Tibial artery (tissue), 4 donors: ENCODE measurements around the gene CNTN1.

Source experiments
- DNase-seq, 2 donors: peaks; one replicate each; pipeline ENCODE4 v3.0.0-alpha.2; 2019
- H3K27ac ChIP-seq, 2 donors: fragments of 200-600 bp; sonication (generic) in 1 of 2; 1 replicate in 1 of 2; 2 replicates in 1 of 2; pipeline ENCODE4 v1.5.1; 2018 to 2019; ENCODE audit warnings: mild to moderate bottlenecking in 1 of 2
- H3K27me3 ChIP-seq, 2 donors: fragments of 200-600 bp; sonication (generic) in 1 of 2; one replicate each; pipeline versions ENCODE4 v1.5.1 to v1.6.0; 2016 to 2019
- H3K36me3 ChIP-seq, 3 donors: fragments of 200-600 bp; sonication (generic) in 2 of 3; one replicate each; pipeline ENCODE4 v1.5.1; 2016 to 2019; ENCODE audit warnings: mild to moderate bottlenecking in 2 of 3
- H3K4me1 ChIP-seq, 4 donors: fragments of 200-600 bp; sonication (generic) in 2 of 4; 1 replicate in 3 of 4; 2 replicates in 1 of 4; pipeline ENCODE4 v1.5.1; 2016 to 2019
- H3K4me3 ChIP-seq, 2 donors: fragments of 200-600 bp; sonication (generic) in 1 of 2; 1 replicate in 1 of 2; 2 replicates in 1 of 2; pipeline ENCODE4 v1.5.1; 2018 to 2019; ENCODE audit warnings: mild to moderate bottlenecking in 2 of 2
- H3K9me3 ChIP-seq, 3 donors: fragments of 200-600 bp; sonication (generic) in 1 of 3; one replicate each; pipeline ENCODE4 v1.5.1; 2016 to 2019
- intact Hi-C: fragments of 100-400 bp; cut with DNase I; formaldehyde crosslinking; loops from one replicate; pipeline ENCODE4 v1.15.0; 2023; ENCODE audit warnings: low total_unique reads
- TF ChIP-seq, protein P1 (sequence below), 2 experiments: fragments of 200-600 bp in 1 of 2; fragments of 450-650 bp in 1 of 2; IDR thresholded peaks; one replicate each; pipeline ENCODE4 v1.5.1; 2017 to 2019; ENCODE audit warnings: antibody characterized with exemption in 2 of 2, mild to moderate bottlenecking in 1 of 2, moderate library complexity in 1 of 2

The CNTN1 gene

DNA sequence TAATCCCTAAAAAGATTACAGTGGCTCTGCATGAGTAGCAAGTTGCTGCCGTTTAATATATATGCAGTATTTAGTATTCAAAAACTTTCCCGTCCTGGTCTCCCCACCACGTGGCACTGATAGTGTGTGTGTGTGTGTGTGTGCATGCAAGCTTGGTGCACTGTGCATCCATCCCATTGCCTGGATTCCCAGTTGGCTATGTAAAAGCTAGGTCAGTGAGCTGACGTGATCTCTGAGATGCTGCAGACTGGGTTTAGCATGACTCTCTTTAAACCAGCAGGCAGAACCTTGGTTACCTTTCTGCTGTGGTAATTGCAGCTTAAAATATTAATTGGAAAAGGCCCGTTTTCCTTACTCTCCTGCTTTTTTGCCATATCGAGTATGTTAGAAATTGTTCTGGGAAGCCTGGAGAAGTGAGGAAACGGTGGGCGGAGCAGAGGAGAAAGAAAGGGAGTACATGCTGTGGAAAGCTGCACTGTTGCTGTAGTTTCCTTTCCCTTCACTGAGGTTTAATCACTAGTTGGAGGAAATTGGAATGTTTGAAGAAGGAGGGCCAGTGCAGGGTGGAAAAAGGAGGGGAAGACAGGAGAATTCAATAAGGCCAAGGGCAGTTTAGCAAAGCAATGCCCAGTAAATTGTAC, 4.0 kb upstream of the CNTN1 start:
- no peak overlapping the region for H3K27ac ChIP-seq
- H3K27me3 ChIP-seq = peaks cover 0 to 22% of the 10 kb centered on the region in 2 donors
- TF ChIP-seq, protein P1, sequence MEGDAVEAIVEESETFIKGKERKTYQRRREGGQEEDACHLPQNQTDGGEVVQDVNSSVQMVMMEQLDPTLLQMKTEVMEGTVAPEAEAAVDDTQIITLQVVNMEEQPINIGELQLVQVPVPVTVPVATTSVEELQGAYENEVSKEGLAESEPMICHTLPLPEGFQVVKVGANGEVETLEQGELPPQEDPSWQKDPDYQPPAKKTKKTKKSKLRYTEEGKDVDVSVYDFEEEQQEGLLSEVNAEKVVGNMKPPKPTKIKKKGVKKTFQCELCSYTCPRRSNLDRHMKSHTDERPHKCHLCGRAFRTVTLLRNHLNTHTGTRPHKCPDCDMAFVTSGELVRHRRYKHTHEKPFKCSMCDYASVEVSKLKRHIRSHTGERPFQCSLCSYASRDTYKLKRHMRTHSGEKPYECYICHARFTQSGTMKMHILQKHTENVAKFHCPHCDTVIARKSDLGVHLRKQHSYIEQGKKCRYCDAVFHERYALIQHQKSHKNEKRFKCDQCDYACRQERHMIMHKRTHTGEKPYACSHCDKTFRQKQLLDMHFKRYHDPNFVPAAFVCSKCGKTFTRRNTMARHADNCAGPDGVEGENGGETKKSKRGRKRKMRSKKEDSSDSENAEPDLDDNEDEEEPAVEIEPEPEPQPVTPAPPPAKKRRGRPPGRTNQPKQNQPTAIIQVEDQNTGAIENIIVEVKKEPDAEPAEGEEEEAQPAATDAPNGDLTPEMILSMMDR (IDR thresholded peaks at IDR 0.05) = no peak
- H3K9me3 ChIP-seq = no peaks in the 10 kb centered on the region
- H3K36me3 ChIP-seq = no peaks in the 10 kb centered on the region
- no peak overlapping the region for H3K4me3 ChIP-seq
- intact Hi-C loops = no loop called here
- peaks cover 0 to 15% (median 12%) of the 10 kb centered on the region in 4 donors for H3K4me1 ChIP-seq
- no peak for DNase-seq

DNA sequence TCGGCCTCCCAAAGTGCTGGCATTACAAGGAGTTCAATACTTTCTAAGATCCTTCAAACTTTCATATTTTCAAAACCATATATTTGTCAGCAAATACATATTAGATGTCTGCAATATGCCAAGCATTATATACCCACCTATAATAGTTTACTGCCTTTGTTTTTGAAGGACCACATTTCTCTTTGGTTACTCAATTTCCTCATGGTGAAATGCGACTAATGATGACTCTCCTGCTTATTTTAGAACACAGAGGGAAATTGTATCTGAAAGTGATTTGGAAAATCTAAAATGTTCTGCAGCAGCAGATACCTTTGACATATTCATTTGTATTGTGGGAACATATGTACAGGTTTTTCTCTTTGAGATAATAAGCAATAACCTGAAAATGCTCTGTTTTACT, 2.7 kb upstream of the CNTN1 start:
- peaks cover 0 to 23% of the 10 kb centered on the region in 2 donors for H3K27me3 ChIP-seq
- no peak for DNase-seq
- no peaks in the 10 kb centered on the region for H3K9me3 ChIP-seq
- H3K27ac ChIP-seq = no peak overlapping the region
- H3K4me1 ChIP-seq = peaks cover 0 to 20% (median 15%) of the 10 kb centered on the region in 4 donors
- H3K36me3 ChIP-seq = no peaks in the 10 kb centered on the region
- TF ChIP-seq, protein P1 (IDR thresholded peaks at IDR 0.05) = no peak
- H3K4me3 ChIP-seq = no peak overlapping the region
- intact Hi-C loops = no loop called here

DNA sequence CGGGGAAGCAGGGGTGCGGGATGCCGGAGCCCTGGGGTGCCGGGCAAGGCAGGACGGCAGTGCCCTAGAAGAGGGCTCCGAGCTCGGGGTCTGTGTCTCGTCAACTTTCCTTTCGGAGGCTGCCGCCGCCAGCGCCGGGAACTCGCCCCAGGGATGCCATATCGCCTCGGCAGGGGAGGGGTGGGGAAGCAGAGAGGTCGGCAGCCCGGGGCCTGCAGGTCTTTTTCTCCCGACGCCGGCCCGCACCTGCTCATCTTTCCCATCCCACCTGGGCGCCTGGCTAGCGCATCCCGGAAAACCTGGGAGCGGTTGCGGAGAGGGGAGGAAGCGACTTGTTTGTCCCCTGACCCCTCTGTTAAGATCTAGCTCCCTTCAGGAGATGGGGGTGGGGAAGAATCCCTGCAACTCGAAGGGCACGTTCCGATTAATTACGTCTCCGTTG, 547 bp downstream of the CNTN1 start:
- peaks cover 0 to 20% of the 10 kb centered on the region in 2 donors for H3K27me3 ChIP-seq
- no peak for DNase-seq
- H3K4me3 ChIP-seq = peak overlapping the region; percentile 45 to 58
- no peak overlapping the region for H3K27ac ChIP-seq
- TF ChIP-seq, protein P1 (IDR thresholded peaks at IDR 0.05) = no peak
- H3K4me1 ChIP-seq = peaks cover 0 to 20% (median 15%) of the 10 kb centered on the region in 4 donors
- H3K36me3 ChIP-seq = no peaks in the 10 kb centered on the region
- intact Hi-C loops = no loop called here
- no peaks in the 10 kb centered on the region for H3K9me3 ChIP-seq

DNA sequence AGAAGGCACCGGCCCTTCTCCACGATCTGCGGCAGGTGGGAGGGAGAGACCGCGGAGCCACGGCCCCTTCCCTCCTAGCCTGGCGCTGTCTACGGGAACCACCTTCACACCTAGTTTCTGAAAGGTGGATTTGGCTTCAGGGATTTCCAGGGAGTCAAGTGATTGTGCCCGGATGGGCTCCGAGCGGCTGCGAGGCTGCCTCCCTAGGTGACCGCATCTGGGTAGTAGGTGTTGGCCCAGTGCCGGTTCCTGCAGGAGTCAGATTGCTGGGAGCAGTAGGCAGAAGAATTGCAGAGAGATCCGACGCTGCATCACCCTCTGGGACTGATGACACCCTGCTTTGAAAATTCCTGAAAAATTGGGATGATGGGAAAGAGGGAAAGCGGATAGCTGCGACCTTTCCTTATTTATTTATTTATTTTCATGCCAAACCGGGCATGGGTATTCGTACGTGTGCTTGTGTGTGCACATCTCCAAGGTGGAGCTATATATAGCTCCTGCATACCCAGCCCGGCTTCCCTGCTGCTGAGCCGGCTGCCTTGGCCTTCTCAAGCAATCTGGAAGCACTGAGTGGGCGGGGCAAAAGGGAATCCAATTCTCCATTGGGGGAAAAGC, 1.1 kb downstream of the CNTN1 start:
- DNase-seq = no peak
- TF ChIP-seq, protein P1 (IDR thresholded peaks at IDR 0.05) = no peak
- intact Hi-C loops = no loop called here
- no peaks in the 10 kb centered on the region for H3K36me3 ChIP-seq
- H3K9me3 ChIP-seq = no peaks in the 10 kb centered on the region
- H3K27ac ChIP-seq = no peak overlapping the region
- H3K4me3 ChIP-seq = peak overlapping the region; percentile 45 to 58
- peaks cover 0 to 20% of the 10 kb centered on the region in 2 donors for H3K27me3 ChIP-seq
- peaks cover 0 to 20% (median 15%) of the 10 kb centered on the region in 4 donors for H3K4me1 ChIP-seq

DNA sequence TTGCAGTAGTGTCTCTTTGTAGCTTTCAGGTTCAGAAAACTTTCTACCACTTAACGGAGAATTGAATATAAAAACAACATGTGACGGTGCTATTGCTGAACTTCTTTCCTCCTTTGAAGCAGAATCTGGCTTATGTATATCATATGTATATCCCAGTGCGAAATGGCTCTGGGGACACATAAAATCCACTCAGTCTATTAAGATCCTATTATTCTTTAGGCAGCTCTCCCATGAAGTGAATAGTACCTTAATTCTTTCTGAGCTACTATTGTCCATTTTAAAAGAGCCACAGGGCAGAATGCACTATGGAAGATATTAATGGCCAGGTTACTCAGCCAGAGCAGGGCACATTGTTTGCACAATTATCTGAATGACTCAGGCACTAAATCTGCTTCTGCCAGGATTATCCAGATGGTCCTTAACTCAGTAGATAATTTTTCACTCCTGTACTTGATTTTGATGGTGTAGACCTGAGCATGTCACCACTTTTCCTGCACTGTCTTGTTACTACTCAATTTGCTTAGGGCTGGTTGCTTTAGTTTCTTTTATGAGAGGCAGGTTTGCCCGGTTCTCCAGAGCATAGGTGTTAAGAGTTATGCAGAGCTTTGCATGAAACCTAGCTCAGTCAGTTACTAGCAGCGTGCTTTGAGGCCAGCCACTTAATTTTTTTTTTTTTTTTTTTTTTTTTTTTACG, 5.5 kb downstream of the CNTN1 start:
- Histone ChIP-seq H3K4me1 (peaks cover 0 to 10% (median 8%) of the 10 kb centered on the region in 4 donors), H3K27me3 (peaks cover 0 to 6% of the 10 kb centered on the region in 2 donors), H3K27ac (no peak overlapping the region), H3K36me3 (no peaks in the 10 kb centered on the region), H3K4me3 (no peak overlapping the region), H3K9me3 (no peaks in the 10 kb centered on the region)
- intact Hi-C loops = no loop called here
- DNase-seq = no peak
- TF ChIP-seq, protein P1 (IDR thresholded peaks at IDR 0.05) = no peak
